IMR-90 (cell line): ENCODE results near the gene PLCB4. TPM values are rescaled to one million over a fixed set of nuclear protein-coding genes. Genes with fewer than 3 reads are reported as not detected.

ENCODE experiments used
- ATAC-seq: fragments of 200-7000 bp; cut with Tn5 transposase; 2 replicates; pipeline ENCODE4 v1.9.1; 2020; ENCODE audit warnings: low read depth, mild to moderate bottlenecking, moderate library complexity
- BruUV-seq: library from RNA; stranded (reverse); fragments of 400-500 nt; replicated peaks from 2 replicates; lab custom pipeline; 2021; lab: Mats Ljungman, UMichigan
- CTCF ChIA-PET: fragments of 300-600 bp; formaldehyde crosslinking; extraction: SDS; loops from one replicate; lab custom pipeline; 2021; ENCODE audit warnings: antibody characterized with exemption; lab: Yijun Ruan, JAX
- POLR2A ChIA-PET: fragments of 300-600 bp; sonication (Branson Sonifier 250); formaldehyde crosslinking; loops from one replicate; lab custom pipeline; 2022; ENCODE audit warnings: antibody characterized with exemption; ENCODE audit not compliant: unreplicated experiment; lab: Charles Lee
- DNase-seq: peaks from one replicate; pipeline ENCODE4 v3.0.0; 2013
- H2AFZ ChIP-seq: replicated peaks from 2 replicates; pipeline ENCODE3; 2013; ENCODE audit warnings: low read length, mild to moderate bottlenecking; ENCODE audit not compliant: poor library complexity
- H2AK5ac ChIP-seq: 2 replicates; pipeline ENCODE4 v1.6.1; 2013; ENCODE audit warnings: low read depth, low read length, inconsistent platforms
- H2AK9ac ChIP-seq: replicated peaks from 2 replicates; pipeline ENCODE3; 2013; ENCODE audit warnings: mild to moderate bottlenecking, low read depth, low read length, moderate library complexity; ENCODE audit not compliant: poor library complexity
- H2BK120ac ChIP-seq: 2 replicates; pipeline ENCODE4 v1.6.1; 2013; ENCODE audit warnings: low read depth, low read length, inconsistent platforms
- H2BK15ac ChIP-seq: 3 replicates; pipeline ENCODE4 v1.6.1; 2013; ENCODE audit warnings: low read depth, low read length, inconsistent platforms
- H2BK20ac ChIP-seq: 2 replicates; pipeline ENCODE4 v1.6.1; 2013; ENCODE audit warnings: low read depth, mild to moderate bottlenecking, inconsistent platforms, low read length, moderate library complexity
- H2BK5ac ChIP-seq: 2 replicates; pipeline ENCODE4 v1.6.1; 2013; ENCODE audit warnings: mild to moderate bottlenecking, low read depth, low read length, inconsistent platforms; ENCODE audit not compliant: poor library complexity, severe bottlenecking
- H3K14ac ChIP-seq: replicated peaks from 2 replicates; pipeline ENCODE4 v1.6.1; 2013; ENCODE audit warnings: low read depth, low read length, inconsistent platforms
- H3K18ac ChIP-seq: 2 replicates; pipeline ENCODE4 v1.6.1; 2013; ENCODE audit warnings: low read depth, low read length, control low read depth
- H3K23ac ChIP-seq: 2 replicates; pipeline ENCODE4 v1.6.1; 2013; ENCODE audit warnings: low read depth, low read length, inconsistent platforms
- H3K27ac ChIP-seq: 2 replicates; pipeline ENCODE4 v1.5.1; 2013; ENCODE audit warnings: mild to moderate bottlenecking, control low read depth, low read length; ENCODE audit not compliant: insufficient read depth
- H3K27me3 ChIP-seq: 2 replicates; pipeline ENCODE4 v1.6.1; 2013; ENCODE audit warnings: low read length; ENCODE audit not compliant: control insufficient read depth, insufficient read depth
- H3K36me3 ChIP-seq: 2 replicates; pipeline ENCODE4 v1.6.1; 2013; ENCODE audit warnings: low read length, mixed read lengths; ENCODE audit not compliant: control insufficient read depth, insufficient read depth
- H3K4ac ChIP-seq: 2 replicates; pipeline ENCODE4 v1.6.1; 2013; ENCODE audit warnings: low read depth, low read length, inconsistent platforms
- H3K4me1 ChIP-seq: 2 replicates; pipeline ENCODE4 v1.6.1; 2013; ENCODE audit warnings: low read length, mixed read lengths; ENCODE audit not compliant: control insufficient read depth, insufficient read depth
- H3K4me2 ChIP-seq: 2 replicates; pipeline ENCODE4 v1.6.1; 2013; ENCODE audit warnings: low read depth, mild to moderate bottlenecking, control low read depth, low read length, moderate library complexity
- H3K4me3 ChIP-seq: 2 replicates; pipeline ENCODE4 v1.5.1; 2013; ENCODE audit warnings: low read depth, mild to moderate bottlenecking, control low read depth, low read length, moderate library complexity; ENCODE audit not compliant: insufficient read depth
- H3K56ac ChIP-seq: 2 replicates; pipeline ENCODE4 v1.6.1; 2013; ENCODE audit warnings: low read length, inconsistent platforms; ENCODE audit not compliant: insufficient read depth; ENCODE audit errors: extremely low read depth
- H3K79me1 ChIP-seq, 2 experiments: 2 replicates each; pipeline ENCODE4 v1.6.1; 2013; ENCODE audit warnings: low read length in 2 of 2, inconsistent platforms in 1 of 2, low read depth in 1 of 2
- H3K9ac ChIP-seq: 2 replicates; pipeline ENCODE4 v1.6.1; 2013; ENCODE audit warnings: low read depth, low read length, control low read depth
- H3K9me1 ChIP-seq: 2 replicates; pipeline ENCODE4 v1.6.1; 2013; ENCODE audit warnings: low read length, inconsistent platforms; ENCODE audit not compliant: insufficient read depth
- H3K9me3 ChIP-seq: 2 replicates; pipeline ENCODE4 v1.6.1; 2013; ENCODE audit warnings: low read length; ENCODE audit not compliant: control insufficient read depth, insufficient read depth
- H4K20me1 ChIP-seq: 2 replicates; pipeline ENCODE4 v1.6.1; 2013; ENCODE audit warnings: low read length, inconsistent platforms; ENCODE audit not compliant: insufficient read depth
- H4K5ac ChIP-seq: 2 replicates; pipeline ENCODE4 v1.6.1; 2013; ENCODE audit warnings: mild to moderate bottlenecking, low read depth, low read length, control low read depth
- H4K8ac ChIP-seq, 2 experiments: 2 replicates each; pipeline ENCODE4 v1.6.1; 2013; ENCODE audit warnings: low read depth in 2 of 2, low read length in 2 of 2, control low read depth in 1 of 2, inconsistent platforms in 1 of 2
- H4K91ac ChIP-seq: 2 replicates; pipeline ENCODE4 v1.6.1; 2013; ENCODE audit warnings: low read depth, low read length, inconsistent platforms; ENCODE audit not compliant: insufficient read depth
- BHLHE40 ChIP-seq: fragments of 150-350 bp; IDR thresholded peaks from 2 replicates; pipeline ENCODE4 v1.6.1; 2016; ENCODE audit warnings: mild to moderate bottlenecking, low read depth, low read length
- CEBPB ChIP-seq: IDR thresholded peaks from 2 replicates; pipeline ENCODE4 v1.6.1; 2012; ENCODE audit warnings: low read depth, low read length, improper control_type of control experiment
- CHD1 ChIP-seq: IDR thresholded peaks from 2 replicates; pipeline ENCODE4 v1.6.1; 2012; ENCODE audit warnings: low read depth, low read length, improper control_type of control experiment
- FOS ChIP-seq: fragments of 150-350 bp; IDR thresholded peaks from 2 replicates; pipeline ENCODE4 v1.6.1; 2016; ENCODE audit warnings: low read depth, low read length
- MAFK ChIP-seq: IDR thresholded peaks from 2 replicates; pipeline ENCODE4 v1.6.1; 2012; ENCODE audit warnings: low read depth, low read length, improper control_type of control experiment
- MAZ ChIP-seq: IDR thresholded peaks from 2 replicates; pipeline ENCODE4 v1.6.1; 2012; ENCODE audit warnings: low read depth, mild to moderate bottlenecking, low read length, improper control_type of control experiment, moderate library complexity, borderline replicate concordance
- MXI1 ChIP-seq: IDR thresholded peaks from 2 replicates; pipeline ENCODE4 v1.6.1; 2012; ENCODE audit warnings: low read depth, mild to moderate bottlenecking, low read length, moderate library complexity, borderline replicate concordance
- NFE2L2 ChIP-seq: fragments of 150-350 bp; IDR thresholded peaks from 2 replicates; pipeline ENCODE4 v1.6.1; 2016; ENCODE audit warnings: low read depth, mild to moderate bottlenecking, low read length
- POLR2A ChIP-seq: IDR thresholded peaks from 2 replicates; pipeline ENCODE4 v1.6.1; 2012; ENCODE audit warnings: mild to moderate bottlenecking, low read depth, low read length
- RCOR1 ChIP-seq: IDR thresholded peaks from 2 replicates; pipeline ENCODE4 v1.6.1; 2012; ENCODE audit warnings: mild to moderate bottlenecking, low read length, improper control_type of control experiment; ENCODE audit not compliant: insufficient replicate concordance
- RFX5 ChIP-seq: IDR thresholded peaks from 2 replicates; pipeline ENCODE4 v1.8.0; 2012; ENCODE audit warnings: low read depth, mild to moderate bottlenecking, low read length, moderate library complexity
- SMC3 ChIP-seq: fragments of 150-350 bp; IDR thresholded peaks from 2 replicates; pipeline ENCODE4 v1.6.1; 2016; ENCODE audit warnings: low read depth, mild to moderate bottlenecking, antibody characterized with exemption, low read length, moderate library complexity
- WGBS, 2 experiments: methylation state at CpG; one replicate each; pipeline versions ENCODE4 v1.1.5 to v1.1.7; 2013; ENCODE audit warnings: missing lambda C conversion rate in 2 of 2; ENCODE audit not compliant: insufficient read length in 1 of 2; ENCODE audit errors: extremely low coverage in 2 of 2; 5-methylcytosine and 5-hydroxymethylcytosine counted together
- dilution Hi-C: fragments of 300-500 bp; cut with HindIII; formaldehyde crosslinking; loops from one replicate; pipeline ENCODE4 v1.14.3; 2018; ENCODE audit warnings: low sequenced_read_pairs; ENCODE audit not compliant: unreplicated experiment
- in situ Hi-C: fragments of 300-500 bp; cut with MboI; formaldehyde crosslinking; loops from 3 replicates; pipeline ENCODE4 v1.14.3; 2019; ENCODE audit warnings: low sequenced_read_pairs, inconsistent platforms, mixed read lengths
- intact Hi-C: fragments of 100-400 bp; cut with micrococcal nuclease; formaldehyde crosslinking; loops from 2 replicates; pipeline ENCODE4 v1.10.0; 2022
- polyA plus RNA-seq, 3 experiments: library from polyadenylated mRNA; depleted of rRNA; stranded (reverse); fragments of >200 nt; gene quantifications; 2 replicates each; pipeline ENCODE4 v1.2.3, GENCODE V29; 2012; ENCODE audit warnings: low replicate concordance in 1 of 3
- total RNA-seq: library from RNA; depleted of rRNA; stranded (reverse); fragments of >200 nt; gene quantifications from 2 replicates; pipeline ENCODE4 v1.2.3, GENCODE V29; 2012
- TF ChIP-seq, protein P1 (sequence below): fragments of 150-350 bp; IDR thresholded peaks from 2 replicates; pipeline ENCODE4 v1.6.1; 2016; ENCODE audit warnings: low read depth, mild to moderate bottlenecking, low read length, moderate library complexity, borderline replicate concordance
- TF ChIP-seq, protein P2 (sequence below): fragments of 150-350 bp; IDR thresholded peaks from 2 replicates; pipeline ENCODE4 v1.6.1; 2017; ENCODE audit warnings: mild to moderate bottlenecking, antibody characterized with exemption, low read length, low read depth
- TF ChIP-seq, protein P3 (sequence below): conservative IDR thresholded peaks from 2 replicates; pipeline ENCODE4 v1.5.1; 2012; ENCODE audit warnings: mild to moderate bottlenecking, low read depth, low read length, improper control_type of control experiment

Gene PLCB4
- total and polyA plus RNA-seq, 2 of the 4 experiments (the other 2 are of a cell fraction): 12.5 to 24.0 TPM

DNA sequence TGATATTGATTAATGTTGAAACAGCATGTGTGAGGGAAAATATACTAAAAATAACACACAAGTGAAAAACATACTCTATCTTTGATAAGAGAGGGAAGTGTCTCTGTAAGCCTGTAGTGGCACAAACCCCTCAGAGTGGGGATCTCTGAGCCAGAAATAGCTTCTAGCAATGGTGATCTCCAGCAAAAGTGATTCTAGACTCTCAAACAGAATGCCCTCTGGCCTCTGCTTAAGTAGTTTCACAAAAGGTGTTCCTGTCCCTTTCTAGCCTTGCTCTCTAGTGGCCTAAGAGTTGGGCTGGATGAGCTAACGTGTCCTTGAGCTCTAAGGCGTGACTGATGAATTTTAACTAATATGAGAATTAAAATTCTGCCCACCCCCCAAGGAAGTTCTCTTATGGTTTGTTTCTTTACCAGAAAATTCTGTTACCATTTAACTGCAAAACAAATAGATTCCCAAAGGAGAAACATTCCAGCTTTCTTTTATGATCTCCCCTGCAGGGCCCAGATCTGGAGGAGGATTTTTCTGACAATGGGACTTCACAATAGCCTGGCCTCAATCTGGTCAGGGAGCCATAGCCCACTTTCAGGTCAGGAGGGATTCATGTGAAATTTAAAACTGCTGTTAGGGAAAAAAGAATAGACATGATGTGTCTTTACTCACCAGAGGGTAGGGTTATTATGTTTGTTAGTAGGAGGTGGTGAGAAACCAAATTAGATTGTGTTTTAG, 263.0 kb downstream of the PLCB4 start:
- H4K5ac ChIP-seq: no peak overlapping the region
- WGBS, 2 experiments: no CpG with 5 or more reads among the region's 2 CpGs
- dilution Hi-C loops: no loop called here
- H3K9me1 ChIP-seq: peaks cover 4% of the 10 kb centered on the region; the same call in 1 of the 2 replicates
- H3K36me3 ChIP-seq: no peaks in the 10 kb centered on the region
- no peak overlapping the region for H3K4me3 ChIP-seq
- H2BK120ac ChIP-seq: no peak overlapping the region
- no peak overlapping the region for H3K27ac ChIP-seq
- no peak overlapping the region for H3K56ac ChIP-seq
- intact Hi-C loops: no loop called here
- no peak overlapping the region for H3K4me2 ChIP-seq
- ChIA-PET CTCF (no interaction called here), POLR2A (no interaction called here)
- H3K9ac ChIP-seq: no peak overlapping the region
- H3K4me1 ChIP-seq: peaks cover 8% of the 10 kb centered on the region; the same call in 1 of the 2 replicates
- no peak overlapping the region; the same call in 1 of the 2 replicates for H2AK5ac ChIP-seq
- no peak overlapping the region for H3K4ac ChIP-seq
- no peak overlapping the region for H2AFZ ChIP-seq
- H2BK5ac ChIP-seq: no peak overlapping the region
- no peaks in the 10 kb centered on the region for H3K9me3 ChIP-seq
- no peak overlapping the region for H4K8ac ChIP-seq
- H4K20me1 ChIP-seq: no peaks in the 10 kb centered on the region
- in situ Hi-C loops: no loop called here
- ATAC-seq (no peak), DNase-seq (no peak)
- H3K18ac ChIP-seq: no peak overlapping the region
- H2BK20ac ChIP-seq: no peak overlapping the region
- TF ChIP-seq BHLHE40 (no peak), RFX5 (no peak), NFE2L2 (no peak), MXI1 (no peak), CEBPB (no peak), RCOR1 (no peak), MAFK (no peak), CHD1 (no peak), MAZ (no peak), POLR2A (no peak), FOS (no peak), SMC3 (no peak)
- TF ChIP-seq, protein P1, sequence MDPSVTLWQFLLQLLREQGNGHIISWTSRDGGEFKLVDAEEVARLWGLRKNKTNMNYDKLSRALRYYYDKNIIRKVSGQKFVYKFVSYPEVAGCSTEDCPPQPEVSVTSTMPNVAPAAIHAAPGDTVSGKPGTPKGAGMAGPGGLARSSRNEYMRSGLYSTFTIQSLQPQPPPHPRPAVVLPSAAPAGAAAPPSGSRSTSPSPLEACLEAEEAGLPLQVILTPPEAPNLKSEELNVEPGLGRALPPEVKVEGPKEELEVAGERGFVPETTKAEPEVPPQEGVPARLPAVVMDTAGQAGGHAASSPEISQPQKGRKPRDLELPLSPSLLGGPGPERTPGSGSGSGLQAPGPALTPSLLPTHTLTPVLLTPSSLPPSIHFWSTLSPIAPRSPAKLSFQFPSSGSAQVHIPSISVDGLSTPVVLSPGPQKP: no peak
- TF ChIP-seq, protein P2, sequence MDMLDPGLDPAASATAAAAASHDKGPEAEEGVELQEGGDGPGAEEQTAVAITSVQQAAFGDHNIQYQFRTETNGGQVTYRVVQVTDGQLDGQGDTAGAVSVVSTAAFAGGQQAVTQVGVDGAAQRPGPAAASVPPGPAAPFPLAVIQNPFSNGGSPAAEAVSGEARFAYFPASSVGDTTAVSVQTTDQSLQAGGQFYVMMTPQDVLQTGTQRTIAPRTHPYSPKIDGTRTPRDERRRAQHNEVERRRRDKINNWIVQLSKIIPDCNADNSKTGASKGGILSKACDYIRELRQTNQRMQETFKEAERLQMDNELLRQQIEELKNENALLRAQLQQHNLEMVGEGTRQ: no peak
- TF ChIP-seq, protein P3, sequence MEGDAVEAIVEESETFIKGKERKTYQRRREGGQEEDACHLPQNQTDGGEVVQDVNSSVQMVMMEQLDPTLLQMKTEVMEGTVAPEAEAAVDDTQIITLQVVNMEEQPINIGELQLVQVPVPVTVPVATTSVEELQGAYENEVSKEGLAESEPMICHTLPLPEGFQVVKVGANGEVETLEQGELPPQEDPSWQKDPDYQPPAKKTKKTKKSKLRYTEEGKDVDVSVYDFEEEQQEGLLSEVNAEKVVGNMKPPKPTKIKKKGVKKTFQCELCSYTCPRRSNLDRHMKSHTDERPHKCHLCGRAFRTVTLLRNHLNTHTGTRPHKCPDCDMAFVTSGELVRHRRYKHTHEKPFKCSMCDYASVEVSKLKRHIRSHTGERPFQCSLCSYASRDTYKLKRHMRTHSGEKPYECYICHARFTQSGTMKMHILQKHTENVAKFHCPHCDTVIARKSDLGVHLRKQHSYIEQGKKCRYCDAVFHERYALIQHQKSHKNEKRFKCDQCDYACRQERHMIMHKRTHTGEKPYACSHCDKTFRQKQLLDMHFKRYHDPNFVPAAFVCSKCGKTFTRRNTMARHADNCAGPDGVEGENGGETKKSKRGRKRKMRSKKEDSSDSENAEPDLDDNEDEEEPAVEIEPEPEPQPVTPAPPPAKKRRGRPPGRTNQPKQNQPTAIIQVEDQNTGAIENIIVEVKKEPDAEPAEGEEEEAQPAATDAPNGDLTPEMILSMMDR: no peak
- peaks cover 20 to 57% of the 10 kb centered on the region in 2 experiments; a peak in 3 of 4 replicates for H3K79me1 ChIP-seq
- H3K23ac ChIP-seq: no peak overlapping the region
- H4K91ac ChIP-seq: no peak overlapping the region
- no TSS peak for BruUV-seq
- no peak overlapping the region for H3K14ac ChIP-seq
- no peak overlapping the region for H2AK9ac ChIP-seq
- H3K27me3 ChIP-seq: no peaks in the 10 kb centered on the region
- no peak overlapping the region for H2BK15ac ChIP-seq
